HepG2 (cell line): ENCODE data around the gene PAX7.

Source experiments
- ATF6 ChIP-seq: sonication (generic); formaldehyde crosslinking; conservative IDR thresholded peaks from 2 replicates; pipeline ENCODE4 v1.4.0; 2020; ENCODE audit warnings: missing genetic modification reagents
- BRCA1 ChIP-seq: sonication (generic); formaldehyde crosslinking; IDR thresholded peaks from 2 replicates; pipeline ENCODE4 v1.4.0; 2020; ENCODE audit warnings: missing genetic modification reagents
- CREB1 ChIP-seq, 2 experiments: fragments of 450-650 bp in 1 of 2; IDR thresholded peaks; 2 replicates each; pipeline ENCODE4 v1.6.1; 2016 to 2017; ENCODE audit warnings: control low read depth in 1 of 2, mild to moderate bottlenecking in 1 of 2, missing compliant biosample characterization in 1 of 2, missing genetic modification characterization in 1 of 2
- EZH2 ChIP-seq: conservative IDR thresholded peaks from 2 replicates; pipeline ENCODE4 v1.6.1; 2012; ENCODE audit warnings: mild to moderate bottlenecking, low read depth, low read length, moderate library complexity
- FOSL1 ChIP-seq: sonication (generic); formaldehyde crosslinking; IDR thresholded peaks from 2 replicates; pipeline ENCODE4 v1.9.0; 2021; ENCODE audit warnings: missing genetic modification reagents, borderline replicate concordance
- POLR2AphosphoS5 ChIP-seq: IDR thresholded peaks from 2 replicates; pipeline ENCODE4 v1.6.1; 2012; ENCODE audit warnings: low read depth, low read length
- SAP130 ChIP-seq: IDR thresholded peaks from 2 replicates; pipeline ENCODE4 v1.6.1; 2016; ENCODE audit warnings: low read depth
- SP140L ChIP-seq: sonication (generic); formaldehyde crosslinking; IDR thresholded peaks from 2 replicates; pipeline ENCODE4 v1.4.0; 2020; ENCODE audit warnings: missing genetic modification reagents, borderline replicate concordance
- U2AF1 ChIP-seq: fragments of 200-400 bp; formaldehyde crosslinking; optimal IDR thresholded peaks from 2 replicates; pipeline ENCODE3; 2017; ENCODE audit warnings: mild to moderate bottlenecking, low read depth, low read length
- ZNF3 ChIP-seq: IDR thresholded peaks from 2 replicates; pipeline ENCODE4 v1.7.0; 2017; ENCODE audit warnings: inconsistent platforms
- ZNF562 ChIP-seq: sonication (generic); formaldehyde crosslinking; IDR thresholded peaks from 2 replicates; pipeline ENCODE4 v1.8.0; 2022; ENCODE audit warnings: missing genetic modification reagents, borderline replicate concordance

- TF ChIP-seq FOSL1 (CRISPR knock-in tag) = no peak
- TF ChIP-seq EZH2 = no peak
- no peak for TF ChIP-seq CREB1 (IDR thresholded peaks at IDR 0.05)
- TF ChIP-seq CREB1 (CRISPR knock-in tag; IDR thresholded peaks at IDR 0.05) = no peak
- TF ChIP-seq BRCA1 (CRISPR knock-in tag) = no peak
- no peak for TF ChIP-seq SAP130
- no peak for TF ChIP-seq ATF6 (CRISPR knock-in tag)
- TF ChIP-seq U2AF1 = no peak
- TF ChIP-seq ZNF3 (CRISPR knock-in tag) = no peak
- TF ChIP-seq POLR2AphosphoS5 = no peak
- TF ChIP-seq SP140L (CRISPR knock-in tag) = no peak
- no peak for TF ChIP-seq ZNF562 (CRISPR knock-in tag)
Observed at GRCh38 chr1:18792747-18793146, 162.1 kb downstream of the PAX7 start.
